CD4-positive, alpha-beta T cell (primary cell): ENCODE measurements around the gene FADS1. TPM values are rescaled to one million over a fixed set of nuclear protein-coding genes. Genes with fewer than 3 reads are reported as not detected.

ENCODE experiments used
- ATAC-seq: fragments of 200-7000 bp; cut with Tn5 transposase; one replicate; pipeline ENCODE4 v1.10.0; 2022; ENCODE audit warnings: mild to moderate bottlenecking; ENCODE audit not compliant: poor library complexity
- CTCF ChIA-PET: fragments of 350-600 bp; sonication (Branson Sonifier 250); formaldehyde crosslinking; loops from one replicate; lab custom pipeline; 2021; ENCODE audit warnings: antibody characterized with exemption, inconsistent platforms; lab: Charles Lee
- POLR2A ChIA-PET: fragments of 350-600 bp; sonication (Branson Sonifier 250); formaldehyde crosslinking; loops from one replicate; lab custom pipeline; 2021; ENCODE audit warnings: antibody characterized with exemption, inconsistent platforms; lab: Charles Lee
- DNase-seq, 14 experiments: peaks; one replicate each; pipeline ENCODE4 v3.0.0-alpha.2; 2013 to 2020; ENCODE audit warnings: mixed read lengths in 2 of 14
- H3K27ac ChIP-seq, 2 donors: one replicate each; pipeline versions ENCODE4 v1.5.1 to v1.7.0; 2013; ENCODE audit warnings: low read length in 2 of 2, low read depth in 1 of 2, mild to moderate bottlenecking in 1 of 2
- H3K27me3 ChIP-seq, 2 experiments: 1 replicate in 1 of 2; 2 replicates in 1 of 2; pipeline versions ENCODE4 v1.6.1 to v1.7.0; 2013; ENCODE audit warnings: low read length in 2 of 2, control low read depth in 1 of 2, mild to moderate bottlenecking in 1 of 2, moderate library complexity in 1 of 2; ENCODE audit not compliant: insufficient read depth in 2 of 2, control insufficient read depth in 1 of 2
- H3K36me3 ChIP-seq: one replicate; pipeline ENCODE4 v1.6.1; 2013; ENCODE audit warnings: low read length, control low read depth; ENCODE audit not compliant: insufficient read depth
- H3K4me1 ChIP-seq: one replicate; pipeline ENCODE4 v1.6.1; 2013; ENCODE audit warnings: low read length, control low read depth; ENCODE audit not compliant: insufficient read depth
- H3K4me3 ChIP-seq: one replicate; pipeline ENCODE4 v1.5.1; 2013; ENCODE audit warnings: mild to moderate bottlenecking, low read length, moderate library complexity
- H3K9me3 ChIP-seq, 2 experiments: 1 replicate in 1 of 2; 2 replicates in 1 of 2; pipeline versions ENCODE4 v1.6.1 to v1.7.0; 2013; ENCODE audit warnings: low read length in 2 of 2, mild to moderate bottlenecking in 2 of 2, control low read depth in 1 of 2, moderate library complexity in 1 of 2; ENCODE audit not compliant: control insufficient read depth in 1 of 2, insufficient read depth in 1 of 2
- H3K27ac Mint-ChIP-seq: one replicate; pipeline ENCODE4 v1.8.0; 2020; ENCODE audit warnings: mixed read lengths
- H3K27me3 Mint-ChIP-seq: one replicate; pipeline ENCODE4 v1.8.0; 2021; ENCODE audit warnings: mixed read lengths
- H3K36me3 Mint-ChIP-seq: one replicate; pipeline ENCODE4 v1.8.0; 2021; ENCODE audit warnings: low read depth, mixed read lengths
- H3K4me1 Mint-ChIP-seq: one replicate; pipeline ENCODE4 v1.8.0; 2021; ENCODE audit warnings: low read depth, mixed read lengths
- H3K4me3 Mint-ChIP-seq: one replicate; pipeline ENCODE4 v1.8.0; 2020; ENCODE audit warnings: mild to moderate bottlenecking, mixed read lengths
- H3K9me3 Mint-ChIP-seq: one replicate; pipeline ENCODE4 v1.8.0; 2020; ENCODE audit warnings: mixed read lengths
- CTCF ChIP-seq: fragments of 200-600 bp; IDR thresholded peaks from one replicate; pipeline ENCODE4 v1.8.0; 2022; ENCODE audit warnings: antibody characterized with exemption, mild to moderate bottlenecking
- intact Hi-C, 2 experiments: fragments of 100-400 bp; cut with DNase I in 1 of 2; cut with micrococcal nuclease in 1 of 2; formaldehyde crosslinking; loops; one replicate each; pipeline versions ENCODE4 v1.15.1 to v1.9.0; 2023 to 2025; cut with DNase I, micrococcal nuclease
- total RNA-seq, 174 experiments: library from RNA in 2 of 174; stranded (reverse) in 2 of 174; gene quantifications; one replicate each; pipeline ENCODE4 v1.2.3 and lab custom pipeline; 2021 to 2026

FADS1 gene
- total RNA-seq, 2 experiments from 2014 or later: 0.56 to 0.77 TPM

GRCh38 chr11:61803889-61804647 lies 12.7 kb downstream of the FADS1 start:
- Histone ChIP-seq H3K4me3 (no peak overlapping the region), H3K4me1 (no peaks in the 10 kb centered on the region), H3K27ac (no peak overlapping the region), H3K27me3 (no peaks in the 10 kb centered on the region), H3K36me3 (no peaks in the 10 kb centered on the region), H3K9me3 (no peaks in the 10 kb centered on the region)
- DNase-seq: no peak
- H3K36me3 Mint-ChIP-seq: no peaks in the 10 kb centered on the region
- no peak for ATAC-seq
- no peak overlapping the region for H3K27ac Mint-ChIP-seq
- intact Hi-C loops: no loop called here
- TF ChIP-seq CTCF: no peak
- no peaks in the 10 kb centered on the region for H3K4me1 Mint-ChIP-seq
- ChIA-PET CTCF (interaction anchor here (1.1 kb wide), 1 partner anchor 12 kb away, joined by 3 read pairs; no protein-coding TSS in a partner anchor), POLR2A (no interaction called here)
- no peaks in the 10 kb centered on the region for H3K9me3 Mint-ChIP-seq
- H3K4me3 Mint-ChIP-seq: no peak overlapping the region
- no peaks in the 10 kb centered on the region for H3K27me3 Mint-ChIP-seq

GRCh38 chr11:61802605-61803004 lies 14.2 kb downstream of the FADS1 start:
- Histone ChIP-seq H3K9me3 (no peaks in the 10 kb centered on the region), H3K4me3 (no peak overlapping the region), H3K4me1 (no peaks in the 10 kb centered on the region), H3K36me3 (no peaks in the 10 kb centered on the region), H3K27ac (no peak overlapping the region), H3K27me3 (no peaks in the 10 kb centered on the region)
- ChIA-PET POLR2A (no interaction called here), CTCF (no interaction called here)
- H3K36me3 Mint-ChIP-seq: no peaks in the 10 kb centered on the region
- intact Hi-C loops: no loop called here
- no peak overlapping the region for H3K27ac Mint-ChIP-seq
- H3K4me1 Mint-ChIP-seq: no peaks in the 10 kb centered on the region
- H3K4me3 Mint-ChIP-seq: no peak overlapping the region
- DNase-seq (no peak), ATAC-seq (no peak)
- H3K9me3 Mint-ChIP-seq: no peaks in the 10 kb centered on the region
- no peak for TF ChIP-seq CTCF
- H3K27me3 Mint-ChIP-seq: no peaks in the 10 kb centered on the region

- ATAC-seq: no peak
- CTCF ChIA-PET: interaction anchor here (0.6 kb wide), 1 partner anchor 35 kb away, joined by 3 read pairs; no protein-coding TSS in a partner anchor
- Histone ChIP-seq H3K27me3 (no peaks in the 10 kb centered on the region), H3K36me3 (peaks cover 9% of the 10 kb centered on the region), H3K9me3 (no peaks in the 10 kb centered on the region), H3K4me3 (no peak overlapping the region), H3K4me1 (no peaks in the 10 kb centered on the region), H3K27ac (no peak overlapping the region)
- Mint-ChIP-seq H3K9me3 (no peaks in the 10 kb centered on the region), H3K4me3 (no peak overlapping the region), H3K4me1 (peaks cover 6% of the 10 kb centered on the region), H3K27ac (no peak overlapping the region), H3K36me3 (peaks cover 6% of the 10 kb centered on the region), H3K27me3 (no peaks in the 10 kb centered on the region)
- no peak for DNase-seq
- no peak for TF ChIP-seq CTCF
- POLR2A ChIA-PET: interaction anchor here (0.7 to 1.0 kb wide), 2 partner anchors 9 to 31 kb away, joined by 3 to 4 read pairs; no protein-coding TSS in a partner anchor
- intact Hi-C loops: no loop called here
Measured at GRCh38 chr11:61800331-61801281, 16.2 kb downstream of the FADS1 start.
